H9 (cell line): Measurements from ENCODE around the gene TBL1X. TPM values are rescaled to one million over a fixed set of nuclear protein-coding genes. Genes with fewer than 3 reads are reported as not detected.

Experiments
- DNase-seq: peaks from one replicate; pipeline ENCODE4 v3.0.0-alpha.2; 2017
- H2AFZ ChIP-seq: one replicate; pipeline ENCODE4 v1.6.1; 2013; ENCODE audit warnings: mild to moderate bottlenecking, low read length, control low read depth, moderate library complexity
- H2AK5ac ChIP-seq: 2 replicates; pipeline ENCODE4 v1.6.1; 2013; ENCODE audit warnings: low read length, control low read depth, mixed read lengths; ENCODE audit not compliant: insufficient read length
- H2BK120ac ChIP-seq: one replicate; pipeline ENCODE4 v1.6.1; 2013; ENCODE audit warnings: low read depth, mild to moderate bottlenecking, low read length, control low read depth, inconsistent platforms; ENCODE audit not compliant: poor library complexity, severe bottlenecking
- H2BK12ac ChIP-seq: 2 replicates; pipeline ENCODE4 v1.6.1; 2013; ENCODE audit warnings: low read length, control low read depth, mixed read lengths, low read depth; ENCODE audit not compliant: insufficient read length
- H2BK15ac ChIP-seq: 2 replicates; pipeline ENCODE4 v1.6.1; 2013; ENCODE audit warnings: low read depth, low read length, control low read depth
- H2BK20ac ChIP-seq: one replicate; pipeline ENCODE4 v1.6.1; 2013; ENCODE audit warnings: low read depth, mild to moderate bottlenecking, low read length, control low read depth, inconsistent platforms; ENCODE audit not compliant: poor library complexity, severe bottlenecking
- H2BK5ac ChIP-seq: 2 replicates; pipeline ENCODE4 v1.6.1; 2013; ENCODE audit warnings: low read length, control low read depth, mixed read lengths; ENCODE audit not compliant: insufficient read length
- H3K14ac ChIP-seq: 2 replicates; pipeline ENCODE4 v1.6.1; 2013; ENCODE audit warnings: low read length, control low read depth; ENCODE audit not compliant: insufficient read depth
- H3K18ac ChIP-seq: 2 replicates; pipeline ENCODE4 v1.6.1; 2013; ENCODE audit warnings: low read depth, mild to moderate bottlenecking, mixed read lengths, low read length, control low read depth; ENCODE audit not compliant: insufficient read length
- H3K23ac ChIP-seq: 2 replicates; pipeline ENCODE4 v1.6.1; 2013; ENCODE audit warnings: low read length, control low read depth, mixed read lengths, low read depth; ENCODE audit not compliant: insufficient read length
- H3K23me2 ChIP-seq: 2 replicates; pipeline ENCODE4 v1.6.1; 2013; ENCODE audit warnings: low read depth, mild to moderate bottlenecking, mixed read lengths, low read length, control low read depth; ENCODE audit not compliant: insufficient read length, poor library complexity, severe bottlenecking
- H3K27ac ChIP-seq: 2 replicates; pipeline ENCODE4 v1.5.1; 2013; ENCODE audit warnings: low read length, control low read depth, mixed read lengths, low read depth; ENCODE audit not compliant: insufficient read length
- H3K27me3 ChIP-seq: 2 replicates; pipeline ENCODE4 v1.6.1; 2013; ENCODE audit warnings: low read length, control low read depth, inconsistent platforms; ENCODE audit not compliant: insufficient read depth
- H3K4ac ChIP-seq: 2 replicates; pipeline ENCODE4 v1.6.1; 2013; ENCODE audit warnings: low read depth, mild to moderate bottlenecking, control low read depth, inconsistent platforms, low read length, moderate library complexity
- H3K4me1 ChIP-seq: 2 replicates; pipeline ENCODE4 v1.6.1; 2013; ENCODE audit warnings: low read length, control low read depth, inconsistent platforms; ENCODE audit not compliant: insufficient read depth
- H3K4me2 ChIP-seq: 2 replicates; pipeline ENCODE4 v1.6.1; 2013; ENCODE audit warnings: low read length, control low read depth, mixed read lengths; ENCODE audit not compliant: insufficient read length, insufficient read depth
- H3K56ac ChIP-seq: 2 replicates; pipeline ENCODE4 v1.6.1; 2013; ENCODE audit warnings: low read depth, mild to moderate bottlenecking, mixed read lengths, low read length, control low read depth; ENCODE audit not compliant: insufficient read length
- H3K79me1 ChIP-seq: 2 replicates; pipeline ENCODE4 v1.6.1; 2013; ENCODE audit warnings: low read depth, mild to moderate bottlenecking, moderate library complexity, low read length, control low read depth, inconsistent platforms; ENCODE audit not compliant: insufficient read depth, poor library complexity, severe bottlenecking
- H3K79me2 ChIP-seq: 2 replicates; pipeline ENCODE4 v1.6.1; 2013; ENCODE audit warnings: low read length, control low read depth, inconsistent platforms; ENCODE audit not compliant: insufficient read depth
- H3K9ac ChIP-seq: 2 replicates; pipeline ENCODE4 v1.6.1; 2013; ENCODE audit warnings: low read length, control low read depth, mixed read lengths; ENCODE audit not compliant: insufficient read length; ENCODE audit errors: extremely low read depth
- H3K9me3 ChIP-seq: one replicate; pipeline ENCODE4 v1.6.1; 2013; ENCODE audit warnings: low read depth, low read length, inconsistent platforms; ENCODE audit not compliant: control insufficient read depth
- H3T11ph ChIP-seq: one replicate; pipeline ENCODE4 v1.6.1; 2013; ENCODE audit warnings: mild to moderate bottlenecking, low read length, control low read depth, inconsistent platforms
- H4K20me1 ChIP-seq: one replicate; pipeline ENCODE4 v1.6.1; 2013; ENCODE audit not compliant: control insufficient read depth, insufficient read length, insufficient read depth
- H4K5ac ChIP-seq: 2 replicates; pipeline ENCODE4 v1.6.1; 2013; ENCODE audit warnings: low read depth, mild to moderate bottlenecking, mixed read lengths, low read length, control low read depth; ENCODE audit not compliant: insufficient read length
- H4K8ac ChIP-seq: replicated peaks from 2 replicates; pipeline ENCODE4 v1.6.1; 2013; ENCODE audit warnings: low read length, control low read depth, mixed read lengths, low read depth; ENCODE audit not compliant: insufficient read length
- H4K91ac ChIP-seq: 2 replicates; pipeline ENCODE4 v1.6.1; 2013; ENCODE audit warnings: low read depth, mild to moderate bottlenecking, moderate library complexity, mixed read lengths, low read length, control low read depth; ENCODE audit not compliant: insufficient read length
- H3K27ac Mint-ChIP-seq, 3 experiments: 2 replicates in 2 of 3; 3 replicates in 1 of 3; pipeline ENCODE4 v1.8.0; 2020 to 2021; ENCODE audit warnings: mixed read lengths in 3 of 3, mild to moderate bottlenecking in 1 of 3, moderate library complexity in 1 of 3
- H3K27me3 Mint-ChIP-seq: 2 replicates; pipeline ENCODE4 v1.8.0; 2021; ENCODE audit warnings: low read depth, mild to moderate bottlenecking, moderate library complexity, mixed read lengths
- H3K36me3 Mint-ChIP-seq, 3 experiments: 2 replicates in 2 of 3; 3 replicates in 1 of 3; pipeline ENCODE4 v1.8.0; 2020 to 2021; ENCODE audit warnings: low read depth in 3 of 3, mixed read lengths in 3 of 3; ENCODE audit not compliant: insufficient read depth in 1 of 3
- H3K4me1 Mint-ChIP-seq, 2 experiments: 2 replicates each; pipeline ENCODE4 v1.8.0; 2020; ENCODE audit warnings: mixed read lengths in 2 of 2
- H3K4me3 Mint-ChIP-seq, 2 experiments: 2 replicates in 1 of 2; 3 replicates in 1 of 2; pipeline ENCODE4 v1.8.0; 2020 to 2021; ENCODE audit warnings: mild to moderate bottlenecking in 2 of 2, mixed read lengths in 2 of 2, moderate library complexity in 1 of 2
- H3K9me3 Mint-ChIP-seq, 2 experiments: 2 replicates in 1 of 2; 3 replicates in 1 of 2; pipeline ENCODE4 v1.8.0; 2020; ENCODE audit warnings: mild to moderate bottlenecking in 2 of 2, mixed read lengths in 2 of 2, moderate library complexity in 1 of 2
- WGBS: extraction: QIAGEN DNeasy Blood & Tissue Kit; methylation state at CpG from one replicate; pipeline ENCODE4 v1.1.7; 2013; ENCODE audit warnings: missing lambda C conversion rate, low lambda C conversion rate, mixed read lengths; ENCODE audit not compliant: insufficient read length; ENCODE audit errors: extremely low coverage; 5-methylcytosine and 5-hydroxymethylcytosine counted together
- total RNA-seq: library from RNA; stranded (reverse); gene quantifications from 2 replicates; pipeline ENCODE4 v1.2.1, GENCODE V29; 2021
- TF ChIP-seq, protein P1 (sequence below): fragments of 200-600 bp; sonication (generic); conservative IDR thresholded peaks from 3 replicates; pipeline ENCODE4 v1.8.0; 2021; ENCODE audit warnings: antibody characterized with exemption, mild to moderate bottlenecking

Gene TBL1X
- total RNA-seq, 1 experiment from 2014 or later: 24.1 TPM

DNA sequence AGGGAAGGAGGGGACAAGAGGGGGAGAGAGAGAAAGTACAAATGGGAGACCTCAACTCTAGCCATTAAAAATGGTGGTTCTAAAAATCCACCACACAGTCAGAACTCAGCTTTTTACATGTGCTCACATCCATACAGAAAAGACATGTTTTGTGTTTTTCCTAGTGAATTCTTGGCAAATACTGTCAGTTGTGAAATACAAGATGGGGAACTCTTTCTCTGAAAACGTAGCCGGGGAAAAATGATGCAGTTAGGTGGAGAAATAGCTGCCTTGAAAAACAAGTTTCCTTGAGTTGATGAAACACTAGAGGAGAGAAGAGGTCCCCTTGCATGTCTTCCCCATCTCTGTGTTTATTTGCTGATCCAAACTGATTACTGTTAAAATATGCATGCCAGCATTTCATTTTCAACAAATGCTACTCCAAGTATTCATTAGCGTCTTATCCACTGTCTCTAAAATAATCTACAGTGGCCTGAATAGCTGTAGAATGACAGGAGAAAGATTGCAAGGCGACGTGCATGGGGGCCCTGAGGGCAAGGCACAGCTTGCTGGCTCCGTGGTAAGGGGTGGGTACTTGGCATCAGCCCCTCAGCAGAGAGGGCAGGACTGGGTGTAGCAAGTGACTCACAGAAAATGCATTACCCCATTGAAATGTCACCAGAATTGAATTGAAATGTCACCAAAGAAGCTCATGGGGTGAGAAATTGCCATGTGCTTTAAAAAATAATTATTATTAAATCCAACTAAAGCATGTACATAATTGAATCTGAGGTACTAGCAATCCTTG is 48.1 kb upstream of the TBL1X start:
- H3K27me3 ChIP-seq: no peaks in the 10 kb centered on the region
- H3K4ac ChIP-seq: no peak overlapping the region
- H3K4me3 Mint-ChIP-seq: no peak overlapping the region
- no peak overlapping the region for H2BK12ac ChIP-seq
- no peak overlapping the region for H4K8ac ChIP-seq
- no peak overlapping the region for H4K5ac ChIP-seq
- no peak for DNase-seq
- H3K27ac ChIP-seq: no peak overlapping the region
- no peak overlapping the region for H4K91ac ChIP-seq
- H3K27ac Mint-ChIP-seq: no peak overlapping the region
- H3K4me2 ChIP-seq: no peak overlapping the region
- H2BK120ac ChIP-seq: no peak overlapping the region
- H2AK5ac ChIP-seq: no peak overlapping the region
- H3K9ac ChIP-seq: no peak overlapping the region
- H3K36me3 Mint-ChIP-seq: peaks cover 0 to 2% (median under 1%) of the 10 kb centered on the region in 3 experiments; a peak in 3 of 7 replicates
- no peaks in the 10 kb centered on the region for H3K9me3 ChIP-seq
- no peaks in the 10 kb centered on the region for H3K4me1 ChIP-seq
- no peak overlapping the region for H2BK20ac ChIP-seq
- TF ChIP-seq, protein P1, sequence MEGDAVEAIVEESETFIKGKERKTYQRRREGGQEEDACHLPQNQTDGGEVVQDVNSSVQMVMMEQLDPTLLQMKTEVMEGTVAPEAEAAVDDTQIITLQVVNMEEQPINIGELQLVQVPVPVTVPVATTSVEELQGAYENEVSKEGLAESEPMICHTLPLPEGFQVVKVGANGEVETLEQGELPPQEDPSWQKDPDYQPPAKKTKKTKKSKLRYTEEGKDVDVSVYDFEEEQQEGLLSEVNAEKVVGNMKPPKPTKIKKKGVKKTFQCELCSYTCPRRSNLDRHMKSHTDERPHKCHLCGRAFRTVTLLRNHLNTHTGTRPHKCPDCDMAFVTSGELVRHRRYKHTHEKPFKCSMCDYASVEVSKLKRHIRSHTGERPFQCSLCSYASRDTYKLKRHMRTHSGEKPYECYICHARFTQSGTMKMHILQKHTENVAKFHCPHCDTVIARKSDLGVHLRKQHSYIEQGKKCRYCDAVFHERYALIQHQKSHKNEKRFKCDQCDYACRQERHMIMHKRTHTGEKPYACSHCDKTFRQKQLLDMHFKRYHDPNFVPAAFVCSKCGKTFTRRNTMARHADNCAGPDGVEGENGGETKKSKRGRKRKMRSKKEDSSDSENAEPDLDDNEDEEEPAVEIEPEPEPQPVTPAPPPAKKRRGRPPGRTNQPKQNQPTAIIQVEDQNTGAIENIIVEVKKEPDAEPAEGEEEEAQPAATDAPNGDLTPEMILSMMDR: no peak
- H3K9me3 Mint-ChIP-seq: peaks cover under 1 to 48% of the 10 kb centered on the region in 2 experiments; a peak in 4 of 5 replicates
- H2BK5ac ChIP-seq: no peak overlapping the region
- no peak overlapping the region for H3K14ac ChIP-seq
- H3K79me1 ChIP-seq: no peaks in the 10 kb centered on the region
- H3K23ac ChIP-seq: no peak overlapping the region
- H3K4me1 Mint-ChIP-seq: peaks cover 13 to 15% of the 10 kb centered on the region in 2 experiments
- no CpG with 5 or more reads among the region's 6 CpGs for WGBS
- no peak overlapping the region for H3K18ac ChIP-seq
- no peaks in the 10 kb centered on the region for H3K23me2 ChIP-seq
- 0 out of 2 replicates have a peak, but pooled peaks cover 3% of the 10 kb centered on the region for H3K27me3 Mint-ChIP-seq
- no peak overlapping the region for H2BK15ac ChIP-seq
- H3K56ac ChIP-seq: no peak overlapping the region
- no peaks in the 10 kb centered on the region for H3K79me2 ChIP-seq
- H3T11ph ChIP-seq: no peak overlapping the region
- H2AFZ ChIP-seq: no peak overlapping the region
- no peaks in the 10 kb centered on the region for H4K20me1 ChIP-seq
